GM19043 (cell line): ENCODE data around the gene RANGAP1.
A peak's percentile ranks its signal among the peaks of the same experiment; 100 is the strongest.

ENCODE experiments used
- ATAC-seq: cut with Tn5 transposase; IDR thresholded peaks from one replicate; pipeline ENCODE4 v1.9.1; 2021; ENCODE audit warnings: low read depth; ENCODE audit not compliant: unreplicated experiment

Gene RANGAP1

DNA sequence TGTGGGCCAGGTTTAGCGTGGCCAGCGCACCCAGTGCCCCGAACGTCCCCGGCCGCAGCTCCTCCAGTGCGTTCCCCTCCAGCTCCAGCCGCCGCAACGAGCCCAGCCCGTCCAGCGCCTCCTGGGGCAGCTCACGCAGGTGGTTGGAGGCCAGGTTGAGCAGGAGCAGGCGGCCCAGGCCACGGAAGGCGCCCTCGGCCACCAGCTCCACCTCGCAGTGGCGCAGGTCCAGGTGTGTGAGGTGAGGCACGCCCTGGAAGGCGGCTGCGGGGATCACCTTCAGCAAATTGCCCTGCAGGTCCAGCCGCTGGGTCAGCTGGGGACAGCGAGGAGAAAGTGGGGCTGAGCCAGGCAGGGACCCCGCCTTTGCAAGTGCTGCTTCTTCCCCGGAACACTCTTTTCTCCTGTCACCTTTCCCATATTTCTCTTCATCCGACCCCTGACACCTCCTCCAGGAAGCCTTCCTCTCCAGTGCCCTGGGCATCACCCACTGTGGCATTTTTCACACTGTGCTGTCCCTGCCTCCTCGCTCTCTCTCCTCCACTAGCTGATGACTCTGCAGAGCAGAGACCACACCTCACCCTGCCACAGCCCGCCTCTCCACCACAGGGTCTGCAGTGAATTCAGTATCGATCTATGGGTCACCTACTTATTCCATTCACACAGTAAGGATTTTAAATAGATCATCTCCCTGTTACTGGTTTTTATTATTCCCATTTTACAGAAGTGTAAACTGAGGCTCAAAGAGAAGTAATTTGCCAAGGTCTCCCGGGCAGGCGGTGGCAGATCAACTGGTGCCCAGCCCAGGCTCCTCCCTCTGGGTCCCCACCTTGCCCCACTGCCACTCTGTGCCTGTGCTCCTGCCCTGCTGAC lies 47.2 kb downstream of the RANGAP1 start:
- no peak for ATAC-seq

DNA sequence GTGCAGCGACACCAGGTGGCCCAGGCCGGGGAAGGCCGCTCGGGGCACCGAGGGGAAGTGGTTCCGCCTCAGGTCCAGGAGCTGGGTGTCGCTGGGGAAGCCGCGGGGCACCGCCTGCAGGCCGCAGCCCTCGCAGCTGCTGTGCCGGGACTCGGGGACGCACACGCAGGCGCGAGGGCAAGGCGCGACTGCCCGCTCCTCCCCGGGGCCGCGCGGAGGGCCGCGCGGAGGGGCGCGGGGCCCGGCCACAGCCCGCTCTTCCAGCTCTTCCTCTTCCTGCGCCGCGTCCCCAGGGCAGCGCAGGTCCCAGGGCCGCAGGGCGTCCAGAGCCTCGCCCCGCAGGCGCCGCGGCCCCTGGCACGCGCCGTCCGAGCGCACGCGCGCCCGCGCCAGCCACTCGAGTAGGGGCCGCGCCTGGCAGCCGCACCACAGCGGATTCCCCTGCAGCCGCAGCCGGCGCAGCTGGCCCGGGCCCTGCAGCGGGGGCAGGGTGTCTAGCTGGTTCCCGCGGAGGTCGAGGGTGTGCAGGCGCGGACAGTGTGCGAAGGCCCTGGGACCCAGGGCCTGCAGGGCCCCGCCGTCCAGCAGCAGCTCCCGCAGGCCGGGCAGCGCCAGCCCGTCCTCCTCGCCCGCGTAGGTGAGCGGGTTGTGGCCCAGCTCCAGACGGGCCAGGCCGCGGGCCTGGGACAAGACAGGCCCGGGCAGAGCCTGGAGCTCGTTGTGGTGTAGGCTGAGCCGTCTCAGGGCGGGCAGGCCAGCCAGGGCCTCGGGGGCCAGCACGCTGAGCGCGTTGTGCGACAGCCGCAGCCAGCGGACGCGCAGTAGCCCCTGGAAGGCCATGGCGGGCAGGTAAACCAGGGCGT lies 48.0 kb downstream of the RANGAP1 start:
- peak; percentile 81 for ATAC-seq

DNA sequence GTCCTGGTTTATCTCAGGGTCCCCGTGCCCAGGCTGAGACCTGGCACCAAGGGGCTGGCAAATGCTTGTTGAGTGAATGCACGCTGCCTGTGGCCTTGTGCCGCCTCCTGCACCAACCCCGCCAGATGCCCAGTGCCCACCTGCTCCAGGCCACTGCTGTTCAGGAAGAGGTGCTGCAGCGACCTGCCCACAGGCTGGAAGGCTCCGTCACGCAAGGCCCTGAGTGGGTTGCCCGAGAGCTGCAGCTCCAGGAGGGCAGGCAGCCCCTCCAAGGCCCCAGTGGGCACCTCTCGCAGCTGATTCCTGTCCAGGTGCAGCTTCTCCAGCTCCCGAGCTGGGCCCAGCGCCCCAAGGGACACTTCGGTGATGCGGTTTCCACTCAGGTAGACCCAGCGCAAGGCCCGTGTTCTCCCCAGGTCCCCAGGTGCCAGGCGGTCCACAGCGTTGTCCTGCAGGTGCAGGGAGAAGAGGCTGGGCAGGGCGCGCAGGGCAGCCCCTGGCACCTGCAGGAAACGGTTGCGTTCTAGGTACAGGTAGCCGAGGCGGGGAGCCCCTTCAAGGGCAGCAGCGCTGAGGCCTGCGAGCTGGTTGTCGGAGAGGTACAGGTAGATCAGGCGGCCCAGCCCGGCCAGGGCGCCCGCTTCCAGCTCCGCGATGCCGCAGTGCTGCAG lies 48.8 kb downstream of the RANGAP1 start:
- ATAC-seq: no peak

DNA sequence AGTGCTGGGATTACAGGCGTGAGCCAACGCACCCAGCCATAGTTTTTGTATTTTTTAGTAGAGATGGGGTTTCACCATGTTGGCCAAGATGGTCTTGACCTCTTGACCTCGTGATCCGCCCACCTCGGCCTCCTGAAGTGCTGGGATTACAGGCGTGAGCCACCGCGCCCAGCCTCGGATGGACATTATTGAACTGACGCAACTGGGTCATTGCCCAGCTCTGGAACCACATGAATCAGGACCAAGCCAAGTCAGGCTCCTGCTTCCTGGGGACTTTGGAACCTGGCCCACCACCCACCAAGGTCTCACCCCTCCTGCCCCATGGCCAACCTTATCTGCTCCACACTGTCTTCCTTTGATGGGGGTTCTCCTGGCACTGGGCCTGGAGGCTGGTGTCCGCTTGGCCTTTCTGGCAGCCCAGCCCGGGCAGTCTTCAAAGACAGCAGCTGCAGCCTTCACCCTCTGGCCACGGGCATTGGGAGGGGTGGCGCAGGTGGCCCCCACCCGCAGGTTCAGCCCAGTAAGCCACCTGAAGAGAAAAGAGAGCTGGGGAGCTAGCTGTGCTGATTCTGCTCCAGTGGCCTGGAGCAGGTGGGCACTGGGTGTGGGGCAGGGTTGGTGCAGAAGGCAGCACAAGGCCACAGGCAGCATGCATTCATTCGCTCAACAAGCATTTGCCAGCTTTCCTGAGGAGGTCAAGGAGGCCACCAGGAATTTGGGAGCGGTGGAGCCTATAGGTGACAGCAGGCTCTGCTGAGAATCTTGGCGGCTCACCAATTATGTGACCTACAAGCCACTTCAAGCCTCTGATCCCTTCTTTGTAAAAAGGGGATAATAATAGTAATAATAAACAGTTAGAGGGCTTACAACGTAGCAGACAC lies 50.9 kb downstream of the RANGAP1 start:
- no peak for ATAC-seq

DNA sequence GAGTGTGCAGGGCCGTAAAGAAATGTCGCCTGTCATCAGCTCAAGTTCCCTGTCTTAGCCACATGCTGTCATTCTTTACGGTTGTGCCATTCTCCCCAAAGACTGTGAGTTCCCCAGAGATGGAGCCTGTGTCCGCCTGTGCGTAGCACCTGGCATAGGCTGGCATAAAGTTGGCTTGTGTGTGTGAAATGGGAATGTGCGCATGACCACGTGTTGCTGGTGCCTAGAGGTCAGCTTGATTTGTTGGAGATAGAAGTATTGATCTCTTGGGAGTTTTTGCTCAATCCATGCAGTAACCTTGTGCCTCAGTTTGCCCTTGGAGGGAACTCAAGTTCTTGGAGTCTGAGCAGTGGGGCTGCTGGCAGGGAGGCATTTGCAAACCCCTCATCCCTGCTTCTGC lies 54.6 kb downstream of the RANGAP1 start:
- ATAC-seq: no peak

DNA sequence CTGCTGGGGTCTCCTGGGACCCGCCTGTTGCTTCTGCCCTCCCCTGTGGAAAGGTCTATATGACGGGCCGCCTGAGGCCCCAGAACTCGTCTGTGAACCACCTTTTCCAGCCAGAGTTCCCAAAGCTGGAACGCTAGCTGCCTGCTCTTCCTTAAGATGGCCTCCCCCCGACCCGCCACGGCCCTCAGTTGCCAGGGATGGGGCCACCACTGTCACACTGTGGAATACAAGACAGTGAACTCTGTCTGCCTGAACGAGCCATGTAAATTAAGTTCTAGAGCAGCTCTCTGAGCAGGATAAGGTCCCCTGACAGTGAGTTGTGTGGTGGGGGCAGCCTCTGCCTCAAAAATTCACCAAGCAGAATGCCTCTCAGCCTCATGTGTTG lies 55.6 kb downstream of the RANGAP1 start:
- ATAC-seq: no peak

DNA sequence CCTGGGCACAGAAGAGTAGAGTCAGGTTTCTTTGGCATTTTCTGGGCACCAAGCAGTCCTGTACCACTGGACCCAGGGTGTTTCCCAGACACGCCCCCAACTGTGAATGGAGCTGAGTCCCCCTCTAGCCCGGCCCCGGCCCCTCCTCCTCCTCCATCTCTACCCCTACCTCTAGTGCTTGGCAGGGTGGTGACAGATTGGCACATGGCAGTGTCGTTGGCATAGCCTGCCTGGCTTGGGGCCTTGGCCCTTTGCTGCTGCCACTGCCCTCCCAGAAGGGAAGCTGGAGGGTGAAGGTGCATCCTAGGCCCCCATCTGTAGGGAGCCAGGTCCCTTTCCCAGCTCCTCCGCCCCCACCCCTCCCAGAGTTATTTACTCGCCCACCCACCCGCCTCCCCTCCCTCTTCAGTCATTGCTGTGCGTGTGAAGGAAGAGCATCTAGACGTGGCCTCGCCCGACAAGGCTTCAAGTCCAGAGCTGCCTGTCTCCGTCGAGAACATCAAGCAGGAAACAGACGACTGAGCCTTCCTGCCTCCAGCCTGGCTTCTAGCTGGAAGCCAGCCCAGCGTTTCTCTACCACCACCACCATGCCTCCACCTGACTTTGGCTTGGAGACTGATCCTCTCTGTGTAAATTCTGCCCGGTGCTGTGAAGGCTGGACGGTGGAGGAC lies 56.1 kb downstream of the RANGAP1 start:
- no peak for ATAC-seq

DNA sequence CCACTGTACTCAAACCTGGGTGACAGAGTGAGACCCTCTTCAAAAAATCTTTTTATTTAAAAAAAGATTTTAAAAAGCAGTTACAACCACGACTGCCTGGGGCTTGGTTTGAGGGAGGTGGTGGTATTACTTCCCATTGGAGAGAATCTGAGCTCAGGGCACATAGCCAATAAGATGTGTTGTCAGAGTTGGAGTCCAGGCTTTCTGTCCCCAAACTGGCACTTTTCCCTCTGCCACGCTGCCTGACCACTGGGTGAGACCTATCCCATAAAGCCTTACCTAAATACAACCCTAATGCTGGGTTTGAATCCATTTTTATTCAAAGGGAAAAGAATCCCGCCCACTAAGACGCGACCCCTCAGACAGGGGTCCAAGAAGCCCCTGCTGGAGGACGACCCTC lies 56.8 kb downstream of the RANGAP1 start:
- ATAC-seq: no peak

DNA sequence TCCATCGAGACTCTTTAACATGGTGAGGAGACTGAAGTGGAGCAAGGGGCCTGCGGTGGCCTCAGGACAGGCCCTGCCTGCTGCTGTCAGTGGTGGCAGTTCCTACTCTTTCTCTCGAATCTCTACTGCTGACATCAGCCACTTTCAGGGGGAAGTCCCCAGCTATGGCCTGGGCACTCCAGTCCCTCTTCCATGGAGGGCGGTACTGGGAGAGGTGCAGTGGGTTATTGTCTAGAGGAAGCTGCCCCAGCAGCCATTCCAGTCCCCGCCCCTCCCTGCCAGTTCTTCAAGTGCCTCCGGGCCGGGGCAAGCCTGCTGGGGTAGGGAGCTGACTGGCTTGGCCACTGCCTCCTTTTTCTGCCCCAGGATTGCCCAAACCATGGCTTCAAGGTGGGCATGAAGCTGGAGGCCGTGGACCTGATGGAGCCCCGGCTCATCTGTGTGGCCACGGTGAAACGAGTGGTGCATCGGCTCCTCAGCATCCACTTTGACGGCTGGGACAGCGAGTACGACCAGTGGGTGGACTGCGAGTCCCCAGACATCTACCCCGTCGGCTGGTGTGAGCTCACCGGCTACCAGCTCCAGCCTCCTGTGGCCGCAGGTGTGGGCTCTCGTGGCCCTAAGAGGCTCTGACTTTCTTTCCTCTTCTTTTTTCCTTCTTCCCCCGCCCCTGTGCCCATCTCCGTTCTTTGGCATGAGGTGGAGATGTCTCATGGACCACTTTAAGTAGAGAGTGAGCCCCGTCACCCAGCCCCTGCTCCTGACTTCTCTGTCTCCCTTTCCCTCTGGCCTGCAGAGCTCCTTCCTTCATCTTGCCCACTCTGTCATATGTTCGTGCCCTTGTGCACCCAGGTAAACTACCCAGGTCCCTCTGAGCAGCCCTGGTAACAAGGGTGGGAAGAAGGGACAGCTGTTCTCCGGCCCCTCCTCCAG lies 59.0 kb downstream of the RANGAP1 start:
- ATAC-seq: no peak

DNA sequence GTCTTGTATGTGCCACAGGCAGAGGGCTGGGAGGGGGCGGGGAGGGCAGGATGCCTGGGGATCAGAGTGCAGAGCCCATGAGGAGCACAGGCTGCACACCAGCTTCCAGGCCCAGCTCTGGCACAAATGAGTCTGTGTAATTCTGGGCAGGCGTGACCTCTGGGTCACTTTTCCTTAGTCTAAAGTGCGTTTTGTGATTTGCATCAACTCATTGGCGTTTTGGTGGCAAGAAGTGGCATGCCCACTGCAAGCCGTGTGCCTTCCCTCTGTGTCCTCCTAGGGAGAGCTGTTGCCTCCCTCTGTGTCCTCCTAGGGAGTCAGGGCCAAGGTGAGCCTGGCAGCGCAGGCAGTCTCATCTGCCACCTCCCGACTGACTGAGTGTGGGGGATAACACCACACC lies 62.5 kb downstream of the RANGAP1 start:
- ATAC-seq: no peak

DNA sequence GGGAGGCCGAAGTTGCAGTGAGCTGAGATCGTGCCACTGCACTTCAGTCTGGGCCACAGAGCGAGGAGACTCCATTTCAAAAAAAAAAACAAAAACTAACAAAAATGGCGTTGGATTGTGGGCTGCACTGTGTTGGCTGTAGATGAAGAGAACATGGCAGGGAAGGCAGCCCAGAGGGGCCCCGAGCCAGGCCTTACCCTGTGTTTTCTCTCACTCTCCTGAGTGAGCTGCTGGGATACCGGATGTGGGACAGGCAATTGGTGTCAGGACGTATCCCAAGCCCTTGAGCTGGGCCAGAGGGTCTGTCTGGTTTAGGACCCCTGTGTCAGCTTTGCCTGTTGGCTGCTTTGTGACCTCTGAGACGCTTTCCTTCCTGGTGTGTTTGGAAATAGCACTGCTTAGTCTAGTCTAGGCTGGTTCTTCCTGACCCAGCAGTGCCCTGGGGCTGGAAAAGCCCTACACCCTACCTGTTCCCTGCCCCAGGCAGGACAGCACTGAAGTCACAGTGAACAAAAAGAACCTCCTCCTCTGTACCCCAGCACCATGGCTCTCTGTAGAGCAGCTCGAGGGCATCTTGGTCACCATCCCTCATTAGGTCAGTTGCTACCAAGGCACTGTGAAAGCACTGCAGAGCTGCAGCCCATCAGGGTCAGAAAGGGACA lies 63.0 kb downstream of the RANGAP1 start:
- ATAC-seq: no peak

DNA sequence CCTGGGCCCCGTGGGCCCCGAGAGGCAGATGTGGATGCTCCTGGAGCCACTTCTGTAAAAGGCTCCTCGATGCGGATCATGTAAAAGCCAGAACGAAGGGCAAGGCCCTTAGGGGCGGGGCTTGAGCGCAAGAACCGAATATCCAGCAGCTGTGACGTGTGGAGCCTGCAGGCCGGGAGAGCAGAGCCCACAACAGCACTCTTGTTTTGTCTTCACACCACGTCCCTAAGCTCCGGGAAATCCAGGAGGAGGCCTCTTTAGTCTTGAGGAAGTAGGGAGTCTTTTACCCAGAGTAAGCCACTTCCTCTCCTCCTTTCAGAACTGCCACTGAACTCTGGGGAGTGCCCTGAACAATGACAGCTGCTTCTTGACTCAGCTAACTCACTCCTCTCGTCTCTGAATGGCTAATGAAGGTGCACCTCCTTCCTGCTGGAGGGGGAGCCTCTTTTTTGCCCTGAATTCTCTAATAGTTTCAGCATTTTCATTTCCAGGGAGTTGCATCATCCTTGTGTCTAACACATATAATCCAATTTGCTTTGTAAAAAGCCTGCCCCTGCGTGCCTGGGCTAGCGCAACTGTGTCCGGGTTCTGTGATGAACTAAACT lies 68.3 kb downstream of the RANGAP1 start:
- ATAC-seq: no peak

DNA sequence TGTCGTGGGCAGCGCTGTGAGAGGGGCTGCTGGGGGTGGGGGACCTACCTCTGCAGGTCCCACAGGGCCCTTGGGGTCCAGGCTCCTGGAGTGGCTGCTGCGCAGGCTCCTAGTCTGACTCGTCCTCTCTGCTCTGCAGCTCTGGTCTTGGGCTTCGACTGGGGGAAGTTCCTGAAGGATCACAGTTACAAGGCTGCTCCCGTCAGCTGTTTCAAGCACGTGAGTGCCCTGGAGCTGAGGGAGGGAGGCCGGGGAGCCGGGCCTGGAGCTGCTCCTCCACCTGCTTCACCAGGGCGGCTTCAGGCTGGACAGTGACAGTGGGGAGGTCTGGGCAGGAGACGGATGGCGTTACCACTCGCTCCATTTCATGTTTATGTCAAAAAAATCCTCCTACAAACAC lies 69.0 kb downstream of the RANGAP1 start:
- ATAC-seq: no peak

DNA sequence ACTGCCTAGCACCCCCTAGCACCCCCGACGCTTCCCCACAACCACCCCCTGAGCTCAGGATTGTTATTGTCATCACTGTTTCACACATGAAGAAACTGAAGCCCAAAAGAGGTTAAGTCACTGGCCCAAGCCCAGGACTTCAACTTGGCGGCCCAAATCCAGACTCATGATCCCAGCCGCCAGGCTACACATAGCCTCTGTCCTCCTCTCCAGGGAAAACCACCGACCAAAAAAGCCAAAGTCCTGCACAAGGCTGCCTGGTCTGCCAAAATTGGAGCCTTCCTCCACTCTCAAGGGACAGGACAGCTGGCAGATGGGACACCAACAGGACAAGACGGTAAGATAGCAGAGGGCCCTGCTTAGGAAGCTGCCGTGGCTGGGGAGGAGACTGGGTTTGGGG lies 70.1 kb downstream of the RANGAP1 start:
- ATAC-seq: no peak

DNA sequence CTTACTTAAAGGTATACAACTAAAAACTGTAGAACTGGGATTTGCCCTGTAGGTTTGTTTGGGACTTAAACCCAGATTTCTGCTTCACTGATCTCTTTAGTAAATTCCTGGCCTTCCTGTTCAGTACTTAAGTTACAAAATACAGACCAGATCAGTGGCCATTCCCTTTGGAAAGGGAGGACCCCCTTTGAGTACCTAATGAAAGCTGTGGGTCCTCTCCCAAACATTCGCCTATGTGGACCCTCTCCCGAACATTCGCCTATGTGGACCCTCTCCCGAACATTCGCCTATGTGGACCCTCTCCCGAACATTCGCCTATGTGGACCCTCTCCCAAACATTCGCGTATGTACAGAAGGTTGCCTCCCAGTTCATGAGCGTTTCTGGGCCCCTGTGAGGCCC lies 70.6 kb downstream of the RANGAP1 start:
- ATAC-seq: no peak

DNA sequence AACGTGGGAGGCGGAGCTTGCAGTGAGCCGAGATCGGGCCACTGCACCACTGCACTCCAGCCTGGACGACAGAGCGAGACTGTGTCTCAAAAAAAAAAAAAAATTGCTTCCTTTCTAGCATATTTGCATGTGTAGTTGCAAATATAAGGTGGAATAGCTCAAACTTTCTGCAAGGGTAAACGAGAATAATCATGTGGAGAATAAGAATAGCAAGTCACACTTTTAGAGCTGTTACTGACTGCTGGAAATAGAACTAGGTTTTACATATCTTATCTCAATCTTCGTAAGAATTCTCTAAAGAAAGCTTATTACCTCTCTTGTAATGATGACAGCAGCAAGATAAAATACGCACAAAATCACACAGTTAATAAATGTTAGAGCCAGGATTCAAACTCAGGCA lies 79.3 kb downstream of the RANGAP1 start:
- ATAC-seq: no peak

DNA sequence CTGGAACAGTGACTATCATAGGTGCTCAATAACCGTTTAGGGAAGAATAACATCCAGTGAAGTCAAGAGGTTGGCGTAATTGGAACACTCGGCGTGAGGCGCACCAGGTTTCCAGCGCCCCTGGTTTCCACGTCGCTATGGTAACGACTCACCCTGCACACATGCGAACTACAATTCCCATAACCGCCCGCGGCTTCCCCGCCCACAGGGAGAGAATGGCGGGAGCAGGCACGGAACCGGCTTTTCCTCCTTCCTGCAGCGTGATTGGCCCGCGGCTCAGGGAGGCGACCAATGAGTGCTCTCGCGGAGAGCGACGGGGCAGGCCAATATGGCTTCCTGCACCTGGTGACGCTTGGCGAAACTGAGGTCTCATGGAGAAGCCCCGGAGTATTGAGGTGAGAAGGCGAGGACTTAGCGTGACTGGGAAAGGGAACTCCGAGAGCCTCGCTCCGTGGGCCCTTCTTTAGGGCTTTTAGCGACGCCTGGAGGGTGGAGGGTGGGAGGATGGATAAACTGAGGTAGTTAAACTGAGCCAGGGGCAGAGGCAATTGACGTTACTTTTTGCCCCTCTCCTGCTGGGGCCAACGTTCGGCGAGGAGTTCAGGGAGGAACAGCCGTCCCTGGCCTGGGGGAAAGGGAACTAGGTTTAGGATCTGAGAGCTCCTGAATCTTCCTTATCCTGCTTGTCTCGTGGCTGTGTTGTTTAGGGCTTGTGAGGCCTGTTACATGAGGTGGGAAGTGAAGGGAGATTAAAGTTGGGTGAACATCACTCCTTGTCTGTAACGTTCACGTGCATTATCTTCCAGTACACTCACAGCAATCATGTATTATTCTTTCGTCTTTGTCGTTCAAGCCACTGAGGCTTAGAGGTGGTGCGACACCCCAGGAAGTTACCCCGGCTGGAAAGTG lies 80.7 kb downstream of the RANGAP1 start, which contains the start of gene L3MBTL2:
Gene L3MBTL2 (plus strand): TSS at position 321 of the 909 bp plus-strand sequence. CDS start 51 bp downstream, at position 372.
- peak; percentile 89 for ATAC-seq
